Measurements from ENCODE around the gene NTN1. TPM values are rescaled to one million over a fixed set of nuclear protein-coding genes. Genes with fewer than 3 reads are reported as not detected.

The NTN1 gene
- total and polyA plus RNA-seq, 12 donors: 3.0 to 38.7 (median 15.8) TPM

DNA sequence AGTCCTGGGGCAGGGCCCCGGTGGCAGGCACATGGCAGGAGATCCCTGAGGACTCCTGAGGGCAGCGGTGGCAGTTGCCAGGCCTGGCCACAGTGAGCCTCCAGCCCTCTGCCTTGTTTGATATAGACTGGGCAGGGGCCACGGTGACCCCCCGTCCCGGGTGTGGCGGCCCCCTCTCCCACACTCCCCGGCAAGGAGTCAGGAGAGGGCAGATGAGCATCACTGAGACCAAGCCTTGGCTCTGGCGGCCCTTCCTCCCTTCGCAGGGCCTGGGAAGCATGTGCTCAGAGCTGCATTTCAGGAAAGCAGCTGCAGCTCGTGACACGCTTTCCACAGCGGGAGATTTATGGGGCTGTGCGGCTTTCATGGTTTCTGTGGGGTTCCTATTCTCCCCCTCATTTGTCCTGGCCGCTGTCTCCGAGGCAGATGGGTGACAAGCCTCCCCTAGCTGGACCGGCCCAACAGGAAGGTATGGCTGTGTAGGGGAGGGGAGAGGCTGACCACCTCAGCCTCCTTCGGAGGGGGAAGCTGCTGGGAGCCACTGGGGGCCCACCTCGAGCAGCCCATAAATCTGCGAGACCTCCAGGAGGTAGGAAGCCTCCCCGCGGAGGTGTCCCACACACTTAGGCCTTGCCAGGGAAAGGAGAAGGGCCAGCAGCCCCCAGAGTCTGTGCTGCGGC, 211.4 kb downstream of the NTN1 start:
- no peak for DNase-seq
- 75 to 84% methylated on average over 22 of the region's 22 CpGs for WGBS, 2 donors
- no peaks in the 10 kb centered on the region for H3K36me3 ChIP-seq
- peaks cover 0 to 7% (median 3%) of the 10 kb centered on the region in 9 donors for H3K4me1 ChIP-seq
- ATAC-seq: no peak
- H3K9me3 ChIP-seq: no peaks in the 10 kb centered on the region
- no peak overlapping the region for H3K4me3 ChIP-seq
- intact Hi-C loops (cut with DNase I): no loop called here
- H3K27ac ChIP-seq: no peak overlapping the region
- TF ChIP-seq, protein P1, sequence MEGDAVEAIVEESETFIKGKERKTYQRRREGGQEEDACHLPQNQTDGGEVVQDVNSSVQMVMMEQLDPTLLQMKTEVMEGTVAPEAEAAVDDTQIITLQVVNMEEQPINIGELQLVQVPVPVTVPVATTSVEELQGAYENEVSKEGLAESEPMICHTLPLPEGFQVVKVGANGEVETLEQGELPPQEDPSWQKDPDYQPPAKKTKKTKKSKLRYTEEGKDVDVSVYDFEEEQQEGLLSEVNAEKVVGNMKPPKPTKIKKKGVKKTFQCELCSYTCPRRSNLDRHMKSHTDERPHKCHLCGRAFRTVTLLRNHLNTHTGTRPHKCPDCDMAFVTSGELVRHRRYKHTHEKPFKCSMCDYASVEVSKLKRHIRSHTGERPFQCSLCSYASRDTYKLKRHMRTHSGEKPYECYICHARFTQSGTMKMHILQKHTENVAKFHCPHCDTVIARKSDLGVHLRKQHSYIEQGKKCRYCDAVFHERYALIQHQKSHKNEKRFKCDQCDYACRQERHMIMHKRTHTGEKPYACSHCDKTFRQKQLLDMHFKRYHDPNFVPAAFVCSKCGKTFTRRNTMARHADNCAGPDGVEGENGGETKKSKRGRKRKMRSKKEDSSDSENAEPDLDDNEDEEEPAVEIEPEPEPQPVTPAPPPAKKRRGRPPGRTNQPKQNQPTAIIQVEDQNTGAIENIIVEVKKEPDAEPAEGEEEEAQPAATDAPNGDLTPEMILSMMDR (IDR thresholded peaks at IDR 0.05): no peak
- peaks cover 0 to 28% (median 0%) of the 10 kb centered on the region in 7 donors for H3K27me3 ChIP-seq

GRCh38 chr17:9233271-9233599, 211.9 kb downstream of the NTN1 start:
- Histone ChIP-seq H3K4me1 (peaks cover 0 to 3% (median 2%) of the 10 kb centered on the region in 9 donors), H3K4me3 (no peak overlapping the region), H3K9me3 (no peaks in the 10 kb centered on the region), H3K27ac (no peak overlapping the region), H3K27me3 (peaks cover 0 to 28% (median 0%) of the 10 kb centered on the region in 7 donors), H3K36me3 (no peaks in the 10 kb centered on the region)
- intact Hi-C loops (cut with DNase I): no loop called here
- TF ChIP-seq, protein P1 (IDR thresholded peaks at IDR 0.05): no peak
- DNase-seq (no peak), ATAC-seq (no peak)
- WGBS, 2 donors: 70 to 93% methylated on average over 9 of the region's 9 CpGs

DNA sequence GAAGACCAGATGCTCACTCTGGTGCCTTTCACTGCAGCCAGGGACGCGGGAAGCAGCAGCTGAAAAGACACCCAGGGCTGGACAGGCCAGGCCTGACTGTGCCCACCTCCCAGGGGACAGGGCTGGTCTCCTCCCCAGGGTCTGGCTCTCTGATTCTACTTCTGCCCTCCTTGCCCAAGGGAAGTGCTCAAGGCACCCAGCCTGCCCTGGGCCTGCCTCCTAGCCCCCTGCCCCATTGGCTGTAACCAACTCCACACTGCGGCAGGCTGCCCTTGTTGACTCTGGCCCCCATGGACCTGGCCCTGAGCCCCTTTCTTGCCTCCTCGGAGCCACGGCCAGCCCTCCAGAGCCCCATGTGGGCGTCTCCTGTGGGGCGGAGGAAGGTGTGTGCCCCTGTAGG, 212.5 kb downstream of the NTN1 start:
- TF ChIP-seq, protein P1 (IDR thresholded peaks at IDR 0.05): no peak
- H3K4me3 ChIP-seq: no peak overlapping the region
- H3K27me3 ChIP-seq: peaks cover 0 to 28% (median 0%) of the 10 kb centered on the region in 7 donors
- H3K36me3 ChIP-seq: no peaks in the 10 kb centered on the region
- intact Hi-C loops (cut with DNase I): no loop called here
- DNase-seq (no peak), ATAC-seq (no peak)
- no peak overlapping the region for H3K27ac ChIP-seq
- H3K9me3 ChIP-seq: no peaks in the 10 kb centered on the region
- H3K4me1 ChIP-seq: peaks cover 0 to 4% (median under 1%) of the 10 kb centered on the region in 9 donors
- 87 to 89% methylated on average over 7 of the region's 7 CpGs for WGBS, 2 donors

DNA sequence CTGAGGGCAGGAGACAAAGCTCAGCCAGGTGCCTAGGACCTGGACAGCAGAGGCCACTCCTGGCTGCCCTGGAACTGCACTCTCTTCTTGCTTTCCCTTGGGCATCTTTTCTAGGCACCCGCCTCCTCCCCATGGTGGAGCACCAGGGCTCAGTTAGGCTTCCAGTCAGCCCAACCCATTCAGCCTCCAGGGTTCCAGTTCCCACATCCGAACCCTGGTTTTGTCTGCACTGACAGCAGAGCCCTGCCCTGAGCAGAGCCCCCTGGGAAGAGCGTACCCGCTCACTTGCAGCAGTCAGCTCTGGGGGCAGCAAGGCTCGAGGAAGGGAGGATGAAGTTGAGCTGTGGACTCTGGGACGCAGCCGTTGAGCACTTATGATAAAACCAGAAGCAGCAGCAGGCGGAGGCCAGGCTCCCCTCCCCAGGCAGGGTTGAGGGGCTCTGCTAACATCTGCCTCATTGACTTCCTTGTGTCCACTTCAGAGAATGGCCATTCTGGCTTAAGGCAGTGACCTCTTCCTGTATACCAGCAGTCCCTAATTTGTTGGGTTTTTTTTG, 213.2 kb downstream of the NTN1 start:
- intact Hi-C loops (cut with DNase I): no loop called here
- no peaks in the 10 kb centered on the region for H3K9me3 ChIP-seq
- ATAC-seq: no peak
- no peak for DNase-seq
- H3K36me3 ChIP-seq: no peaks in the 10 kb centered on the region
- H3K27me3 ChIP-seq: peaks cover 0 to 28% (median 0%) of the 10 kb centered on the region in 7 donors
- WGBS, 2 donors: 64 to 69% methylated on average over 8 of the region's 8 CpGs
- peaks cover 0 to 11% (median 7%) of the 10 kb centered on the region in 9 donors for H3K4me1 ChIP-seq
- TF ChIP-seq, protein P1 (IDR thresholded peaks at IDR 0.05): no peak
- no peak overlapping the region for H3K4me3 ChIP-seq
- H3K27ac ChIP-seq: no peak overlapping the region

All from heart right ventricle (tissue), 16 donors.